Endothelial cell of umbilical vein (primary cell): ENCODE results near the gene C9orf153. TPM values are rescaled to one million over a fixed set of nuclear protein-coding genes. Genes with fewer than 3 reads are reported as not detected.

Experiments used
- BruUV-seq: library from RNA; stranded (reverse); fragments of 400-500 nt; replicated peaks from 2 replicates; lab custom pipeline; 2021; lab: Mats Ljungman, UMichigan
- CTCF ChIA-PET: fragments of 300-600, 350-600 bp; sonication (Branson Sonifier 250); formaldehyde crosslinking; loops from one replicate; lab custom pipeline; 2021; ENCODE audit warnings: antibody characterized with exemption, inconsistent platforms; lab: Charles Lee
- POLR2A ChIA-PET: fragments of 300-600, 350-600 bp; sonication (Branson Sonifier 250); formaldehyde crosslinking; loops from one replicate; lab custom pipeline; 2021; ENCODE audit warnings: antibody characterized with exemption, inconsistent platforms; lab: Charles Lee
- DNase-seq: peaks from one replicate; pipeline ENCODE4 v3.0.0-alpha.2; 2011; ENCODE audit warnings: low read depth, low spot score
- FAIRE-seq: peaks from 2 replicates; lab custom pipeline; 2011; peaks lifted over from hg19 to GRCh38; lab: Jason Lieb, UNC
- H2AFZ ChIP-seq: 2 replicates; pipeline ENCODE4 v1.6.0; 2012; ENCODE audit warnings: low read depth, low read length, control low read depth, inconsistent platforms
- H3K27ac ChIP-seq: 2 replicates; pipeline ENCODE4 v1.5.1; 2011; ENCODE audit warnings: low read depth, mild to moderate bottlenecking, control low read depth, low read length, moderate library complexity; ENCODE audit not compliant: insufficient read depth
- H3K27me3 ChIP-seq, 2 experiments: 2 replicates each; pipeline versions ENCODE4 v1.6.0 to v1.6.1; 2011; ENCODE audit warnings: low read length in 2 of 2, mixed read lengths in 1 of 2; ENCODE audit not compliant: control insufficient read depth in 2 of 2, insufficient read depth in 2 of 2
- H3K36me3 ChIP-seq, 2 experiments: 2 replicates in 1 of 2; 3 replicates in 1 of 2; pipeline ENCODE4 v1.5.1; 2011; ENCODE audit warnings: low read length in 2 of 2, mild to moderate bottlenecking in 1 of 2, moderate library complexity in 1 of 2; ENCODE audit not compliant: control insufficient read depth in 2 of 2, insufficient read depth in 2 of 2; ENCODE audit errors: extremely low read depth in 1 of 2
- H3K4me1 ChIP-seq: 3 replicates; pipeline ENCODE4 v1.5.1; 2011; ENCODE audit warnings: mild to moderate bottlenecking, low read length; ENCODE audit not compliant: control insufficient read depth, insufficient read depth; ENCODE audit errors: extremely low read depth
- H3K4me2 ChIP-seq: 2 replicates; pipeline ENCODE4 v1.6.1; 2011; ENCODE audit warnings: low read length, control low read depth, mixed read lengths; ENCODE audit not compliant: insufficient read depth
- H3K4me3 ChIP-seq, 3 experiments: fragments of 200-600 bp in 1 of 3; sonication (generic), shearing (Covaris generic) in 1 of 3; replicated peaks in 1 of 3; 2 replicates each; pipeline ENCODE4 v1.5.1; 2011 to 2016; ENCODE audit warnings: control low read depth in 3 of 3, low read length in 3 of 3, mild to moderate bottlenecking in 2 of 3, inconsistent platforms in 1 of 3, low read depth in 1 of 3, moderate library complexity in 1 of 3; ENCODE audit not compliant: insufficient read depth in 1 of 3
- H3K79me2 ChIP-seq: 2 replicates; pipeline ENCODE4 v1.6.0; 2012; ENCODE audit warnings: low read length, inconsistent platforms; ENCODE audit not compliant: control insufficient read depth, insufficient read depth
- H3K9ac ChIP-seq: replicated peaks from 2 replicates; pipeline ENCODE3; 2011; ENCODE audit warnings: low read length, control low read depth; ENCODE audit not compliant: insufficient read depth; ENCODE audit errors: extremely low read depth
- H3K9me1 ChIP-seq: replicated peaks from 3 replicates; pipeline ENCODE4 v1.6.0; 2011; ENCODE audit warnings: mild to moderate bottlenecking, low read length; ENCODE audit not compliant: control insufficient read depth, insufficient read depth; ENCODE audit errors: extremely low read depth
- H3K9me3 ChIP-seq: replicated peaks from 2 replicates; pipeline ENCODE4 v1.5.1; 2012; ENCODE audit warnings: low read length, inconsistent platforms; ENCODE audit not compliant: control insufficient read depth, insufficient read depth
- H4K20me1 ChIP-seq: replicated peaks from 2 replicates; pipeline ENCODE3; 2011; ENCODE audit warnings: mild to moderate bottlenecking, low read length; ENCODE audit not compliant: control insufficient read depth, insufficient read depth; ENCODE audit errors: extremely low read depth
- EZH2 ChIP-seq: IDR thresholded peaks from 2 replicates; pipeline ENCODE4 v1.6.1; 2012; ENCODE audit warnings: borderline replicate concordance, low read depth, mild to moderate bottlenecking, moderate library complexity, low read length, inconsistent platforms; ENCODE audit not compliant: severe bottlenecking
- FOS ChIP-seq: IDR thresholded peaks from 2 replicates; pipeline ENCODE4 v1.6.1; 2011; ENCODE audit warnings: mild to moderate bottlenecking, low read length, moderate library complexity, borderline replicate concordance; ENCODE audit not compliant: insufficient read depth
- GATA2 ChIP-seq: IDR thresholded peaks from 2 replicates; pipeline ENCODE4 v1.7.0; 2011; ENCODE audit warnings: low read depth, mild to moderate bottlenecking, moderate library complexity, mixed read lengths, low read length; ENCODE audit not compliant: insufficient read length, insufficient read depth
- JUN ChIP-seq: IDR thresholded peaks from 2 replicates; pipeline ENCODE4 v1.6.1; 2011; ENCODE audit warnings: borderline replicate concordance, low read depth; ENCODE audit not compliant: insufficient read length, insufficient read depth
- MAX ChIP-seq: IDR thresholded peaks from 2 replicates; pipeline ENCODE4 v1.6.1; 2011; ENCODE audit not compliant: insufficient read depth, insufficient read length
- MYC ChIP-seq: IDR thresholded peaks from one replicate; pipeline ENCODE4 v1.6.1; 2011; ENCODE audit warnings: mild to moderate bottlenecking, low read depth, low read length
- POLR2A ChIP-seq: IDR thresholded peaks from 2 replicates; pipeline ENCODE4 v1.6.1; 2012; ENCODE audit warnings: low read depth, mild to moderate bottlenecking, control low read depth, low read length
- POLR2AphosphoS5 ChIP-seq: IDR thresholded peaks from 2 replicates; pipeline ENCODE4 v1.6.1; 2012; ENCODE audit warnings: low read depth, mild to moderate bottlenecking, control low read depth, low read length, moderate library complexity; ENCODE audit not compliant: insufficient read depth
- dilution Hi-C: fragments of 300-500 bp; cut with MboI; formaldehyde crosslinking; loops from one replicate; pipeline ENCODE4 v1.15.0; 2019; ENCODE audit warnings: low sequenced_read_pairs; ENCODE audit not compliant: extremely low pct_ligation_motif_present
- intact Hi-C: fragments of 100-400 bp; cut with micrococcal nuclease; formaldehyde crosslinking; loops from one replicate; pipeline ENCODE4 v1.10.0; 2022
- polyA plus RNA-seq, 4 experiments: library from polyadenylated mRNA; depleted of rRNA in 3 of 4; stranded (reverse) in 3 of 4; unstranded in 1 of 4; fragments of >200 nt; gene quantifications; 2 replicates each; pipeline versions ENCODE4 v1.2.1 to v1.2.3, GENCODE V29; 2011 to 2012; ENCODE audit warnings: missing spikeins in 1 of 4
- total RNA-seq: library from RNA; stranded (reverse); gene quantifications from 2 replicates; pipeline ENCODE4 v1.2.3, GENCODE V29; 2021
- TF ChIP-seq, protein P1 (sequence below), 2 donors: IDR thresholded peaks; 1 replicate in 1 of 2; 2 replicates in 1 of 2; pipeline ENCODE4 v1.5.1; 2011; ENCODE audit warnings: low read length in 2 of 2, mild to moderate bottlenecking in 2 of 2, moderate library complexity in 2 of 2, control low read depth in 1 of 2, inconsistent platforms in 1 of 2, low read depth in 1 of 2; ENCODE audit not compliant: insufficient read depth in 1 of 2; ENCODE audit errors: extremely low read depth in 1 of 2

C9orf153 gene
- total and polyA plus RNA-seq, 2 donors (not counting 3 experiments of a cell fraction or from before 2014, with no cell fraction given) = 0.66 TPM; not detected in 1

- CTCF ChIA-PET = interaction anchor here (1.1 to 3.1 kb wide), 4 partner anchors 8 to 73 kb away, joined by 3 to 22 read pairs (median 8); no protein-coding TSS in a partner anchor
- H3K4me1 ChIP-seq = no peaks in the 10 kb centered on the region
- FAIRE-seq (no peak), DNase-seq (no peak)
- no peak overlapping the region for H3K4me3 ChIP-seq
- no peak overlapping the region for H2AFZ ChIP-seq
- POLR2A ChIA-PET = no interaction called here
- no peak overlapping the region for H3K4me2 ChIP-seq
- no peaks in the 10 kb centered on the region for H3K9me1 ChIP-seq
- peaks cover 47% of the 10 kb centered on the region for H3K79me2 ChIP-seq
- no peaks in the 10 kb centered on the region for H3K9me3 ChIP-seq
- intact Hi-C loops (no loop called here), dilution Hi-C loops (no loop called here)
- no peak overlapping the region for H3K27ac ChIP-seq
- no peak overlapping the region for H3K9ac ChIP-seq
- H3K36me3 ChIP-seq = peaks cover 3 to 6% of the 10 kb centered on the region in 2 experiments
- H3K27me3 ChIP-seq = no peaks in the 10 kb centered on the region
- no peak for TF ChIP-seq JUN
- TF ChIP-seq POLR2AphosphoS5 = no peak
- no peak for TF ChIP-seq MYC
- TF ChIP-seq GATA2 = no peak
- no peak for TF ChIP-seq EZH2
- no peak for TF ChIP-seq MAX
- no peak for TF ChIP-seq POLR2A
- TF ChIP-seq, protein P1, sequence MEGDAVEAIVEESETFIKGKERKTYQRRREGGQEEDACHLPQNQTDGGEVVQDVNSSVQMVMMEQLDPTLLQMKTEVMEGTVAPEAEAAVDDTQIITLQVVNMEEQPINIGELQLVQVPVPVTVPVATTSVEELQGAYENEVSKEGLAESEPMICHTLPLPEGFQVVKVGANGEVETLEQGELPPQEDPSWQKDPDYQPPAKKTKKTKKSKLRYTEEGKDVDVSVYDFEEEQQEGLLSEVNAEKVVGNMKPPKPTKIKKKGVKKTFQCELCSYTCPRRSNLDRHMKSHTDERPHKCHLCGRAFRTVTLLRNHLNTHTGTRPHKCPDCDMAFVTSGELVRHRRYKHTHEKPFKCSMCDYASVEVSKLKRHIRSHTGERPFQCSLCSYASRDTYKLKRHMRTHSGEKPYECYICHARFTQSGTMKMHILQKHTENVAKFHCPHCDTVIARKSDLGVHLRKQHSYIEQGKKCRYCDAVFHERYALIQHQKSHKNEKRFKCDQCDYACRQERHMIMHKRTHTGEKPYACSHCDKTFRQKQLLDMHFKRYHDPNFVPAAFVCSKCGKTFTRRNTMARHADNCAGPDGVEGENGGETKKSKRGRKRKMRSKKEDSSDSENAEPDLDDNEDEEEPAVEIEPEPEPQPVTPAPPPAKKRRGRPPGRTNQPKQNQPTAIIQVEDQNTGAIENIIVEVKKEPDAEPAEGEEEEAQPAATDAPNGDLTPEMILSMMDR (IDR thresholded peaks at IDR 0.05; ENCODE audit: extremely low read depth in 1 of 2, insufficient read depth in 1 of 2, low read depth in 1 of 2, low read length in 2 of 2) = no peak
- no peak for TF ChIP-seq FOS
- H4K20me1 ChIP-seq = no peaks in the 10 kb centered on the region
- no TSS peak for BruUV-seq
Measured at GRCh38 chr9:86274821-86275643, 15.6 kb upstream of the C9orf153 start.
